A549 (cell line): ENCODE measurements around the gene PSMB7. TPM values are rescaled to one million over a fixed set of nuclear protein-coding genes. Genes with fewer than 3 reads are reported as not detected.

Source experiments
- ATAC-seq, 2 experiments: fragments of 200-7000 bp in 1 of 2; fragments of >200 bp in 1 of 2; cut with Nextera tagmentation in 1 of 2; cut with Tn5 transposase in 1 of 2; 3 replicates each; pipeline versions ENCODE4 v1.8.0 to v1.9.1; 2018 to 2020; ENCODE audit warnings: mild to moderate bottlenecking in 1 of 2, moderate library complexity in 1 of 2
- CTCF ChIA-PET: fragments of 300-600 bp; sonication (Branson Sonifier 250); formaldehyde crosslinking; extraction: SDS; loops from one replicate; lab custom pipeline; 2021; ENCODE audit warnings: antibody characterized with exemption, inconsistent platforms; lab: Yijun Ruan, JAX
- POLR2A ChIA-PET: fragments of 350-600 bp; formaldehyde crosslinking; extraction: SDS; loops from one replicate; lab custom pipeline; 2021; ENCODE audit warnings: antibody characterized with exemption, inconsistent platforms; lab: Yijun Ruan, JAX
- DNase-seq, 2 experiments: peaks; one replicate each; pipeline versions ENCODE4 v3.0.0 to v3.0.0-alpha.2; 2011 to 2016; ENCODE audit warnings: low read depth in 1 of 2, low spot score in 1 of 2
- FAIRE-seq: peaks from 2 replicates; lab custom pipeline; 2011; peaks lifted over from hg19 to GRCh38; lab: Jason Lieb, UNC
- H3K27ac ChIP-seq, 2 experiments: fragments of >200 bp; sonication (Bioruptor Twin); formaldehyde crosslinking; 3 replicates each; pipeline ENCODE4 v1.5.1; 2016 to 2017
- H3K4me1 ChIP-seq: fragments of >200 bp; sonication (Bioruptor Twin); formaldehyde crosslinking; 3 replicates; pipeline ENCODE4 v1.6.1; 2016
- H3K4me2 ChIP-seq: fragments of >200 bp; sonication (Bioruptor Twin); formaldehyde crosslinking; 3 replicates; pipeline ENCODE4 v1.6.1; 2016
- H3K4me3 ChIP-seq: fragments of >200 bp; sonication (Bioruptor Twin); formaldehyde crosslinking; 3 replicates; pipeline ENCODE4 v1.5.1; 2016
- H3K9me3 ChIP-seq: fragments of >200 bp; sonication (Bioruptor Twin); formaldehyde crosslinking; 3 replicates; pipeline ENCODE4 v1.6.1; 2016
- ATOH8 ChIP-seq: fragments of 250-450 bp; sonication (Bioruptor Pico); IDR thresholded peaks from 2 replicates; pipeline ENCODE4 v1.5.0; 2020; ENCODE audit warnings: low read depth, mild to moderate bottlenecking, moderate library complexity
- CBX2 ChIP-seq: fragments of 200-600 bp; sonication (generic); IDR thresholded peaks from 2 replicates; pipeline ENCODE4 v1.6.1; 2016; ENCODE audit warnings: low read depth, mild to moderate bottlenecking, borderline replicate concordance
- CBX8 ChIP-seq: fragments of 200-600 bp; sonication (generic); IDR thresholded peaks from 2 replicates; pipeline ENCODE4 v1.6.1; 2016
- CEBPB ChIP-seq, 2 experiments: fragments of >200 bp in 1 of 2; sonication (Bioruptor Twin) in 1 of 2; formaldehyde crosslinking in 1 of 2; IDR thresholded peaks; 2 replicates each; pipeline ENCODE4 v1.6.1; 2012 to 2016
- CTCF ChIP-seq: fragments of >200 bp; sonication (Bioruptor Twin); formaldehyde crosslinking; IDR thresholded peaks from 3 replicates; pipeline ENCODE4 v1.5.1; 2016
- E2F6 ChIP-seq: IDR thresholded peaks from 2 replicates; pipeline ENCODE4 v1.6.1; 2012; ENCODE audit warnings: low read depth, borderline replicate concordance
- EHMT2 ChIP-seq: fragments of 200-600 bp; sonication (generic); IDR thresholded peaks from 2 replicates; pipeline ENCODE4 v1.6.1; 2016; ENCODE audit warnings: antibody characterized with exemption, low read depth, mild to moderate bottlenecking, moderate library complexity
- EP300 ChIP-seq, 2 experiments: fragments of >200 bp; sonication (Bioruptor Twin); formaldehyde crosslinking; IDR thresholded peaks; 2 replicates in 1 of 2; 3 replicates in 1 of 2; pipeline ENCODE4 v1.6.1; 2016 to 2017
- ESRRA ChIP-seq: fragments of 150-350 bp; IDR thresholded peaks from 2 replicates; pipeline ENCODE4 v1.6.1; 2014; ENCODE audit warnings: mild to moderate bottlenecking, low read length, borderline replicate concordance
- FOSB ChIP-seq: fragments of 250-450 bp; sonication (Bioruptor Pico); IDR thresholded peaks from 2 replicates; pipeline ENCODE4 v1.5.0; 2020; ENCODE audit warnings: mild to moderate bottlenecking, moderate library complexity
- FOSL2 ChIP-seq, 2 experiments: fragments of 450-650 bp in 1 of 2; fragments of >200 bp in 1 of 2; sonication (Bioruptor Twin) in 1 of 2; formaldehyde crosslinking; IDR thresholded peaks; 2 replicates each; pipeline versions ENCODE4 v1.5.0 to v1.6.1; 2016 to 2020; ENCODE audit warnings: mild to moderate bottlenecking in 1 of 2, moderate library complexity in 1 of 2
- GATA3 ChIP-seq: IDR thresholded peaks from 2 replicates; pipeline ENCODE4 v1.6.1; 2012; ENCODE audit warnings: borderline replicate concordance
- HDAC2 ChIP-seq: fragments of 200-600 bp; sonication (generic); IDR thresholded peaks from 2 replicates; pipeline ENCODE4 v1.6.1; 2016
- HMGXB4 ChIP-seq: fragments of 250-450 bp; sonication (Bioruptor Pico); IDR thresholded peaks from 2 replicates; pipeline ENCODE4 v1.5.0; 2021; ENCODE audit warnings: mild to moderate bottlenecking, moderate library complexity, borderline replicate concordance
- HOXA7 ChIP-seq: fragments of 250-450 bp; sonication (Bioruptor Pico); IDR thresholded peaks from 2 replicates; pipeline ENCODE4 v1.5.0; 2020; ENCODE audit warnings: mild to moderate bottlenecking, moderate library complexity
- HOXB5 ChIP-seq: fragments of 250-450 bp; sonication (Bioruptor Pico); IDR thresholded peaks from 2 replicates; pipeline ENCODE4 v1.5.0; 2020; ENCODE audit warnings: mild to moderate bottlenecking, moderate library complexity
- JUN ChIP-seq, 2 experiments: fragments of >200 bp; sonication (Bioruptor Twin); formaldehyde crosslinking; IDR thresholded peaks; 2 replicates in 1 of 2; 3 replicates in 1 of 2; pipeline ENCODE4 v1.6.1; 2016 to 2017
- JUNB ChIP-seq: fragments of >200 bp; sonication (Bioruptor Twin); formaldehyde crosslinking; IDR thresholded peaks from 2 replicates; pipeline ENCODE4 v1.6.1; 2016
- KDM1A ChIP-seq: fragments of 200-600 bp; sonication (generic); IDR thresholded peaks from 2 replicates; pipeline ENCODE4 v1.6.1; 2016; ENCODE audit warnings: low read depth, mild to moderate bottlenecking
- MAX ChIP-seq: IDR thresholded peaks from 2 replicates; pipeline ENCODE4 v1.6.1; 2012
- MYC ChIP-seq: IDR thresholded peaks from 2 replicates; pipeline ENCODE4 v1.6.1; 2012; ENCODE audit warnings: mild to moderate bottlenecking, inconsistent platforms, low read length, improper control_type of control experiment, borderline replicate concordance
- NR3C1 ChIP-seq: fragments of >200 bp; sonication (Bioruptor Twin); formaldehyde crosslinking; IDR thresholded peaks from 3 replicates; pipeline ENCODE4 v1.6.1; 2017
- PBX3 ChIP-seq: IDR thresholded peaks from 2 replicates; pipeline ENCODE4 v1.6.1; 2012
- POLR2AphosphoS2 ChIP-seq: conservative IDR thresholded peaks from 2 replicates; pipeline ENCODE4 v1.6.1; 2012; ENCODE audit warnings: low read length, improper control_type of control experiment, inconsistent platforms
- RARB ChIP-seq: fragments of 250-450 bp; sonication (Bioruptor Pico); IDR thresholded peaks from 2 replicates; pipeline ENCODE4 v1.8.0; 2021; ENCODE audit warnings: mild to moderate bottlenecking, moderate library complexity
- RCOR1 ChIP-seq: fragments of 150-350 bp; IDR thresholded peaks from 2 replicates; pipeline ENCODE4 v1.6.1; 2014; ENCODE audit warnings: antibody characterized with exemption, low read length, low read depth
- ZC3H11A ChIP-seq: fragments of 450-650 bp; IDR thresholded peaks from 2 replicates; pipeline ENCODE4 v1.6.1; 2014; ENCODE audit warnings: antibody characterized with exemption, mild to moderate bottlenecking
- ZFP36 ChIP-seq: fragments of 450-650 bp; IDR thresholded peaks from 2 replicates; pipeline ENCODE4 v1.6.1; 2014; ENCODE audit warnings: borderline replicate concordance; ENCODE audit not compliant: partially characterized antibody
- ZSCAN20 ChIP-seq: fragments of 250-450 bp; sonication (Bioruptor Pico); IDR thresholded peaks from 2 replicates; pipeline ENCODE4 v1.8.0; 2022; ENCODE audit warnings: mild to moderate bottlenecking, moderate library complexity
- WGBS: methylation state at CpG from one replicate; pipeline ENCODE4 v1.1.6; 2017; ENCODE audit errors: missing lambda C conversion rate; 5-methylcytosine and 5-hydroxymethylcytosine counted together
- polyA plus RNA-seq, 4 experiments: library from polyadenylated mRNA; depleted of rRNA in 3 of 4; stranded (reverse); fragments of >200 nt; fragmentation: RNase III in 1 of 4; extraction: RNeasy Plus Mini Kit Qiagen cat#74134 plus additional on column Dnase treatment in 1 of 4; gene quantifications; 2 replicates in 3 of 4; 3 replicates in 1 of 4; pipeline ENCODE4 v1.2.3, GENCODE V29; 2011 to 2017

The PSMB7 gene
- polyA plus RNA-seq, 2 of the 4 experiments (the other 2 are of a cell fraction), result 332 to 418 TPM

GRCh38 chr9:124332361-124333202 lies 82.7 kb downstream of the PSMB7 start:
- DNase-seq, result no peak
- H3K4me2 ChIP-seq, result no peak overlapping the region
- no peak overlapping the region for H3K27ac ChIP-seq
- CTCF ChIA-PET, result interaction anchor here (0.6 to 3.6 kb wide), 5 partner anchors 12 to 438 kb away, joined by 3 to 25 read pairs (median 3); no protein-coding TSS in a partner anchor
- POLR2A ChIA-PET, result no interaction called here
- ATAC-seq, result no peak
- H3K9me3 ChIP-seq, result 0 out of 3 replicates have a peak, but pooled peaks cover 5% of the 10 kb centered on the region
- WGBS, result 89% methylated on average over 23 of the region's 28 CpGs
- FAIRE-seq, result no peak
- TF ChIP-seq ZC3H11A, result no peak
- TF ChIP-seq CBX2, result no peak
- no peak for TF ChIP-seq CEBPB (IDR thresholded peaks at IDR 0.05)
- no peak for TF ChIP-seq MYC
- TF ChIP-seq HDAC2, result no peak
- TF ChIP-seq ATOH8 (CRISPR knock-in tag), result no peak
- no peak for TF ChIP-seq EP300 (IDR thresholded peaks at IDR 0.05)
- no peak for TF ChIP-seq FOSL2 (IDR thresholded peaks at IDR 0.05)
- TF ChIP-seq FOSL2 (CRISPR knock-in tag; IDR thresholded peaks at IDR 0.05), result no peak
- TF ChIP-seq CBX8, result no peak
- TF ChIP-seq FOSB (CRISPR knock-in tag), result no peak
- TF ChIP-seq HOXA7 (CRISPR knock-in tag), result no peak
- TF ChIP-seq ZFP36, result no peak
- TF ChIP-seq JUN (IDR thresholded peaks at IDR 0.05), result no peak
- TF ChIP-seq ESRRA, result no peak
- no peak for TF ChIP-seq HMGXB4 (CRISPR knock-in tag)
- TF ChIP-seq RARB (CRISPR knock-in tag), result no peak
- TF ChIP-seq MAX, result no peak
- TF ChIP-seq NR3C1, result no peak
- no peak for TF ChIP-seq HOXB5 (CRISPR knock-in tag)
- no peak overlapping the region for H3K4me3 ChIP-seq
- no peaks in the 10 kb centered on the region for H3K4me1 ChIP-seq

GRCh38 chr9:124331580-124331979 lies 83.7 kb downstream of the PSMB7 start:
- CTCF ChIA-PET, result interaction anchor here (0.6 to 3.6 kb wide), 3 partner anchors 11 to 205 kb away, joined by 3 to 25 read pairs (median 9); no protein-coding TSS in a partner anchor
- Histone ChIP-seq H3K27ac (no peak overlapping the region), H3K4me1 (no peaks in the 10 kb centered on the region), H3K9me3 (no peaks in the 10 kb centered on the region), H3K4me2 (no peak overlapping the region), H3K4me3 (no peak overlapping the region)
- 96% methylated on average over 5 of the region's 11 CpGs for WGBS
- DNase-seq, result no peak
- POLR2A ChIA-PET, result no interaction called here
- peak in 1 of 2 experiments; percentile 18; a peak in 2 of 6 replicates for ATAC-seq
- no peak for FAIRE-seq
- TF ChIP-seq GATA3, result no peak
- TF ChIP-seq E2F6, result no peak
- TF ChIP-seq ZSCAN20 (CRISPR knock-in tag), result no peak
- no peak for TF ChIP-seq JUNB
- no peak for TF ChIP-seq EP300 (IDR thresholded peaks at IDR 0.05)
- TF ChIP-seq HOXA7 (CRISPR knock-in tag), result no peak
- TF ChIP-seq POLR2AphosphoS2, result no peak
- TF ChIP-seq CTCF, result no peak
- no peak for TF ChIP-seq FOSL2 (IDR thresholded peaks at IDR 0.05)
- no peak for TF ChIP-seq FOSL2 (CRISPR knock-in tag; IDR thresholded peaks at IDR 0.05)
- no peak for TF ChIP-seq HDAC2
- no peak for TF ChIP-seq PBX3
- no peak for TF ChIP-seq JUN (IDR thresholded peaks at IDR 0.05)
- no peak for TF ChIP-seq RCOR1
- no peak for TF ChIP-seq KDM1A
- TF ChIP-seq ZFP36, result no peak
- no peak for TF ChIP-seq EHMT2
